MG63 (cell line): Measurements from ENCODE around the gene TUBGCP2. TPM values are rescaled to one million over a fixed set of nuclear protein-coding genes. Genes with fewer than 3 reads are reported as not detected.

Experiments
- DNase-seq: peaks from one replicate; pipeline ENCODE4 v3.0.0-alpha.2; 2020
- H3K27me3 ChIP-seq: fragments of 250-450 bp; sonication (Bioruptor Pico); 2 replicates; pipeline ENCODE4 v1.5.1; 2020; ENCODE audit warnings: mild to moderate bottlenecking, moderate library complexity
- H3K36me3 ChIP-seq: fragments of 250-450 bp; sonication (Bioruptor Pico); 2 replicates; pipeline ENCODE4 v1.5.1; 2020; ENCODE audit warnings: mild to moderate bottlenecking, moderate library complexity
- H3K4me3 ChIP-seq: fragments of 250-450 bp; sonication (Bioruptor Pico); 2 replicates; pipeline ENCODE4 v1.5.1; 2020; ENCODE audit warnings: mild to moderate bottlenecking, moderate library complexity
- H3K9me3 ChIP-seq: fragments of 250-450 bp; sonication (Bioruptor Pico); 2 replicates; pipeline ENCODE4 v1.5.1; 2020; ENCODE audit warnings: mild to moderate bottlenecking, moderate library complexity
- total RNA-seq: library from RNA; depleted of rRNA; stranded (reverse); fragments of >200 nt; shearing (Covaris generic); gene quantifications from 2 replicates; pipeline ENCODE4 v1.2.3, GENCODE V29; 2014; ENCODE audit warnings: low replicate concordance

Gene TUBGCP2
- total RNA-seq, 1 experiment from 2014 or later, result 80.8 TPM

DNA sequence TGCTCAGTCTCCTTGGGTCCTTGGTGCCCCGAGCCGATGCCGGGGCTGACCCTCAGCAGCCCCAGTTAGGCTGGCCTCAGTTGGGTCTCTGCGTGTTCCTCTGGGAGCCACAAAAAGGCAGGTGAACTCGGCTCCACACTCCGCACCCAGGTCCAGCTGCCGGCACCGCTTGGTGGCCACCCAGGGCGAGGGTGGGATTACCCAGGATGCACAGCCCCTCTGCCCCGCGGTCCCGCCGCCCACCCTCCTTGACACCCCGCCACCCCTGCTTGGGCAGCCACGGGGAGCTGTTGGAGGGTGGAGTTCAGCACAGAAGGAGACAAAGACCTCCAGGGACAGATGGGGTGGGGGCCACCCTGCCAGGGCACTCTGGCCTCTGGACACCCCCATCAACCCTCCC is 53.3 kb downstream of the TUBGCP2 start:
- no peak for DNase-seq
- H3K9me3 ChIP-seq, result no peaks in the 10 kb centered on the region

DNA sequence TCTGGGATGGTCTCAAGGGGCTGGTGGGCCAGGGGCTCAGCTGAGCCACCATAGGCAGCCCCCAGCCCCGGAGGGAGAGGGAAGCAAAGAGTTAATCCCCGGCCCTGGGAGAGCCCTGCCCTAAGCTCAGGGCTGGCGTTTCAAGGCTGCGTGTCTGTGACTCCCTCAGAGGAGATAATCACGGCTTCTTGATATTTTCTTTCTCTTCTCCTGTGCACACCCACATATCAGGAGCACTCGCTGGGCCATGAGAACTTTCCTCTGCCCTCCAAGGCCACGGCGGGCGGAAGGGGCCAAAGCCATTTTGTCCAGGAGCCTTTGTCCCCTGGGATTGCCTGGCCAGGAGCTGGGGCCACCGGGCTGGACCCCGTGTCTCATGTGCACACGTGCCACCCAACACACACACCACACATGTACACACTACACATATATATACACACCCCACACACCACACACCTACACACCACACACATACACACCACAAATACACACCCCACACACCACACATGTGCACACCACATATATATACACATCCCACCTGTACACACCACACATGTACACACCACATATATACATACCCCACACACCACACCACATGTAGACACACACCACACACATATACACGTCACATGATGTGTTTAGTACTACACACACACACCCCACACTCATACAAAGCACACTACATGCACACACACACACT is 54.1 kb downstream of the TUBGCP2 start:
- Histone ChIP-seq H3K9me3 (no peaks in the 10 kb centered on the region), H3K4me3 (no peak overlapping the region), H3K36me3 (no peaks in the 10 kb centered on the region), H3K27me3 (no peaks in the 10 kb centered on the region)
- no peak for DNase-seq

More for the DNA sequence above, 53.3 kb downstream of the TUBGCP2 start:
- Histone ChIP-seq H3K36me3 (no peaks in the 10 kb centered on the region), H3K4me3 (no peak overlapping the region), H3K27me3 (no peaks in the 10 kb centered on the region)

DNA sequence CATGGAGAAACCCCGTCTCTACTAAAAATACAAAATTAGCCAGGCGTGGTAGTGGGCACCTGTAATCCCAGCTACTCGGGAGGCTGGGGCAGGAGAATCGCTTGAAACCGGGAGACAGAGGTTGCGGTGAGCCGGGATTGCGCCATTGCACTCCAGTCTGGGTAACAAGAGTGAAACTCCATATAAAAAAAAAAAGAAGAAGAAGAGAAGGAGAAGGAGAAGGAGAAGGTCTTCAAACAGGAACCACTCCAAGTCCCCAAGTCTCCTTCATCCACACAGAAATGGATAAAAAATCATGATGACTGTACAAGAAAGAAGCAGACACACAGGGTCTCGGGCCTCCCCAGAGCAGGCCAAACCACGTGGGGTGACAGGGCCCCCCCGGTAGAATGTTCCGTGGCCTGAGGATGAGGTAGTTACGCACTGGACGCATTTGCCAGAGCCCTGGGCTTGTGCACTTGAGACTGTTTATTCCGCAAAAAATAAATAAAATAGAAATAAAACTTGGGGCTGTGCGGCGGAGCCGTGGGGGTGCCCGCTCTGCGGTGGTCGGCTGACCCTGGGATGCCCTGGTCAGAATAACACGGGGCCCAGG is 55.2 kb downstream of the TUBGCP2 start:
- H3K27me3 ChIP-seq, result no peaks in the 10 kb centered on the region
- no peak for DNase-seq
- no peaks in the 10 kb centered on the region for H3K36me3 ChIP-seq
- no peaks in the 10 kb centered on the region for H3K9me3 ChIP-seq
- no peak overlapping the region for H3K4me3 ChIP-seq

DNA sequence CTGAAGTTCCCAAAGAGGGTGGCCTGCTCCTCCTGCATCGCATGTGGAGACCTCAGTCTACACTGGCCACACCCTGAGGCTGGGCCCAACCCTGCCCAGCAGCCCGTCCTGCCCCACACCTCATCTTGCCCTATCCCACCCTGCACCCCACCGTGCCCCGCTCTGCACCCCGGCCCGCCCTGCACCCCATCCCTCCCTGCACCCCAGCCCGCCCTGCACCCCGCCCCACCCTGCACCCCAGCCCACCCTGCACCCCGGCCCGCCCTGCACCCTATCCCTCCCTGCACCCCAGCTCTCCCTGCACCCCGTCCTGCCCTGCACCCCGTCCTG is 56.5 kb downstream of the TUBGCP2 start:
- no peaks in the 10 kb centered on the region for H3K27me3 ChIP-seq

DNA sequence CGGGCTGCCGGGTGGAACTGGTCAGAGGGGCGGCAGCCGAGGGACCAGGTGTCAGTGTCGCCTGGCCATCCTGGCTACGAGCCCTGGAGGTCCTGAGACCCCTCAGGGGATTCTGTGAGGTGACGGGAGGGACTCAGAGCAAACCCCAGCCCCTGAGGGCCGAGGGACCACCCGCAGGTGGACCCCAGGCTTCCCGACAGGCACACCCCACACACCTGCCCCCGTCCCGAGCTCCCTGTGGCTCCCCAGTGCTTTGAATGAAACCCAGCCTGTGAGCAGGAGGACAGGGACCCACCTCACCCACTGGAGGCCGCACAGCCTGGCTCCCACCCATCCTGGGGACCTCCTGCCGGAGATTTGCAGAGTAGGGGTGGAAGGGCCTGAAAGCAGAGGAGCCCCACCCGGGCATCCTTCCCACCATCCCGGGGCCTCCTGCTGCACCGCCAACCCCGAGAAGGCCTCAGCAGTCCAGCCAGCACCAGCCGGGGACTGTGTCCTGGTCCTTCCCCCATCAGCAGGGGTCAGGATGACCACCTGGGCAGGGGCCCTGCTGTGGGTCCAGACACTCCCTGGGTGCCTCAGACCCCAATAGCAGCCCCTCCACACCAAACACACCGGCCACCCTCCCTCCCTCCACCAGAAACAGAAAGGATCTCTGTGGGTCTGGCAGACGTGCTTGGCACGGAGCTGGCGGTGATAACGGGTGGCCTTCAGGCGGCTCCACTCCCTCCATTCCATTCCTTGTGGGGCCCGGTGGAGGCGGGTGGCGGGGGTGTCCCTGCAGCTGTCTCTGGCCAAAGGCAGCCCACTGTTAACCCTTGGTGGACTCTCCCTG is 57.1 kb downstream of the TUBGCP2 start:
- H3K9me3 ChIP-seq, result no peaks in the 10 kb centered on the region
- no peak overlapping the region for H3K4me3 ChIP-seq
- no peak for DNase-seq
- no peaks in the 10 kb centered on the region for H3K27me3 ChIP-seq
- no peaks in the 10 kb centered on the region for H3K36me3 ChIP-seq

More for the DNA sequence above, 56.5 kb downstream of the TUBGCP2 start:
- Histone ChIP-seq H3K4me3 (no peak overlapping the region), H3K9me3 (no peaks in the 10 kb centered on the region), H3K36me3 (no peaks in the 10 kb centered on the region)
- no peak for DNase-seq

DNA sequence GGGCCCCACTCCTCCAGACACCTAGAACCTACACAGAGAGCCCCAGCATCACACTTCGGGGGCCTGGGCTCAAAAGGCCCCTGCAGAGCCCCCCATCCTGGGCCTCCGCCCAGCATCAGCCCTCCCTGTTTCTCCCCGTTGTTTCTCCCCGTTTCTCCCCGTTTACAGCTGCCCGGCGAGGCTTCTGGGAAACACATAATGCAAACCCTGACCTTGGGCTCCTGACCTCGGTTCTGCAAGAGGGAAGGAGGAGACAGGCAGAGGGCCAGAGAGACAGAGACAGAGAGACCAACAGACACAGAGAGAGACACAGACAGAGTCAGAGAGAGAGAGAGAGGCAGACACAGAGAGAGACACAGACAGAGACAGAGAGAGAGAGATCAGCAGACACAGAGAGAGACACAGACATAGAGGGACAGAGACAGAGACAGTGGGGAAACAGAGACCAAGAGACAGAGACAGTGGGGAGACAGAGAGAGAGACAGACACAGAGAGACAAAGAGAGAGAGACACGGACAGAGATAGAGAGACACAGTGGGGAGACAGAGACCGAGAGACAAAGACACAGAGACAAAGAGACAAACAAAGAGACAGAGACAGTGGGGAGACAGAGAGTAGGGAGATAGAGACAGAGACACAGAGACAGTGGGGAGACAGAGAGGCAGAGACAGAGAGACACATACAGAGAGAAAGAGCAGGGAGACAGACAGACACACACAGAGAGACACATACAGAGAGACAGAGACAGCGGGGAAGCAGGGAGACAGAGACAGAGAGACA is 58.5 kb downstream of the TUBGCP2 start:
- H3K27me3 ChIP-seq, result no peaks in the 10 kb centered on the region
- no peak overlapping the region for H3K4me3 ChIP-seq
- H3K36me3 ChIP-seq, result no peaks in the 10 kb centered on the region
- DNase-seq, result no peak
- no peaks in the 10 kb centered on the region for H3K9me3 ChIP-seq

DNA sequence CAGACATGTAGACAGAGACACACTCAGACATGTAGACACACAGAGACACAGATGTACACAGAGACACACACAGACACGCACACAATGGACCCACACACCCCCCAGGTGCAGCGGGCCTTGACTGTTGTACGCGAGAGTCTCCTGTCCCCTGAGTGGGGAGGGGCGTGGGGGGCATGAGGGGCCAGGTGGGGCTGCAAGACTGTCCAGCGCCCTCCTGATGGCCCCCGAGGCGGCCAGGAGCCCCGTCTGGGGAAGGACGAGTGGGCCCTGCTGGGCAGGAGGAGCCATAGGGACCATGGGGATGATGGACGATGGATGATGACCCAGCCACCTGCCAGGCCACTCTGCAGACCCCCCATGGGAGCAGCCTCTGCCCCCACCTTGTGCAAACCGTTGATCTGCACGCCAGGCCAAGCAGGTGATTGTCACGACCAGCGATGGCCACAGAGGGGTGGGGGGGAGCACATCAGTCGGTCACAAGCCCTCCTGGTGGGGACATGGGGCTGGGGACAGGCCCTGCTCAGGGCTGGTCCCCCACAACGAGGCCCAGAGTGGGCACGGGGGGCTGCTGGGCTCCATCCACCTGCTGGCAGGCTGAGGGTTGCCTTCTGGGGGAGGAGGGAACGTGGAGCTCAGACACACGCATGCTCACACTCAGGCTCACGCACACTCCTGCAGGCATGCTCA is 59.4 kb downstream of the TUBGCP2 start:
- no peaks in the 10 kb centered on the region for H3K27me3 ChIP-seq
- H3K4me3 ChIP-seq, result no peak overlapping the region
- no peak for DNase-seq
- no peaks in the 10 kb centered on the region for H3K36me3 ChIP-seq
- H3K9me3 ChIP-seq, result no peaks in the 10 kb centered on the region

DNA sequence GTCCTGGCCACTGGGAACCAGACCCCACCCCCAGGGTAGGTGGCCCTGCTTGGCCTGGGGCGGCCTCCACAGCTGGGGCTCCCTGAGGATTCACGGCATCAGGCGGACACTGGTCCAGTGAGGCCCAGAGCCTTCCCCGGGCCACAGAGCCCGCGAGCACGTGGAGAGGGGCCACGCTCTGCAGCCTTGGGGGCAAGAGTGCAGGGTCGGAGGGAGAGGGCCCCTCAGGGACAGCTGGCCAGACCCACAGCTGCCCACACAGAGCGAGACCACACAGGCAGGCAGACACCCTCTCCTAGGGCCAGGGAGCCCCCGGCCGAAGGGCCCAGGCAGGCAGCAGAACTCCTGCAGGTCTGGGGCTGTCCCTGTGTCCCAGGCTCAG is 60.3 kb downstream of the TUBGCP2 start:
- no peak for DNase-seq
- Histone ChIP-seq H3K9me3 (no peaks in the 10 kb centered on the region), H3K36me3 (no peaks in the 10 kb centered on the region), H3K27me3 (no peaks in the 10 kb centered on the region), H3K4me3 (no peak overlapping the region)

DNA sequence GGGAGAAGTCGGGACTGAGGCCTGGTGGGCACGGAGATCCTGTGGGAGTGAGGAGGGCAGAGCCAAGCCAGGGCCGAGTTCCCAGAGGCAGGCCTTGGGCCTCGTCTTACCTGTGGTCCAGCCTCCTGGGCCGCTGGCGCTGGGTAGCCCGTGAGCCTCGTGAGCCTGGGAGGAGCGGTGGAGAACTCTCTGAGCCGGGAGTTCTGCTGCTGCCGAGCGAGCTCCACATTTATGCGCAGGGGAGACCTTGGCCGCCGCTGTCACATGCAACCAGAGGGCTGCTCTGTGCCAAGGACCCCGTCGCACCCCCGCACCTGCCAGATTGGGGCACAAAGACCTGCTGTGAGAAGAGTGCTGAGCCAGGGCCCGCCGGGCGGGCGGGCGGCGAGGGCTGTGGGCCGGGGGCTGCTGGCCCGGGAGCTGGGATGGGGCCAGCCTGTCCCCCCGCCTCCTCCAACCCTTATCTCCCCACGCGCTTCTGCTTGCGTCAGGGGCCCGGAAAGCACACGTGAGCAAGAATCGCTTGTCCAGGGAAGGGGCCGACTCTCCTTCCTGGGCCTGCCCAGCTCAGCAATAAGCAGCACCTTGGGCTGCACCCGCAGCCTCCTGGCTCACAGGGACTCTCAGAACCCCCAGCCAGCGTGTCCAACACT is 60.9 kb downstream of the TUBGCP2 start:
- DNase-seq, result no peak
- Histone ChIP-seq H3K36me3 (no peaks in the 10 kb centered on the region), H3K27me3 (no peaks in the 10 kb centered on the region), H3K4me3 (no peak overlapping the region), H3K9me3 (no peaks in the 10 kb centered on the region)

DNA sequence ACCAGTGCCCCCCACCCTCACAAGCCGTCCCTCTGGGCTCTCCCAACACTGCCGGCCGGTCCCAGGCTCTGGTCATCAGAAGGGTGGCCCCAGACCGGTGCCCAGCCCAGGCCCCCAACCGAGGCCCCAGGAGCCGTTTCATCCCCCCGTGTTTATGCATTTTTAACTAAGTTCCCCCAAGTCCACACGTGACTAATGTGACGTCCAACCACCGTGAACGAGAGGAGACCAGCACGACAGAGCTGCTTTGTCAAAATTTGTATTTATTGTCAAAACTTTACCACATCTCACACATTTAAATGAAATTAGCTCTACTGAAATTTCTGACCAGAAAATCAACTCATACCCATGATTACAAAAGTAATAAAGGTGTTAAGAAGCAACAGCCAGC is 62.4 kb downstream of the TUBGCP2 start:
- no peaks in the 10 kb centered on the region for H3K9me3 ChIP-seq
- no peaks in the 10 kb centered on the region for H3K36me3 ChIP-seq
- no peak for DNase-seq
- no peaks in the 10 kb centered on the region for H3K27me3 ChIP-seq
- no peak overlapping the region for H3K4me3 ChIP-seq

DNA sequence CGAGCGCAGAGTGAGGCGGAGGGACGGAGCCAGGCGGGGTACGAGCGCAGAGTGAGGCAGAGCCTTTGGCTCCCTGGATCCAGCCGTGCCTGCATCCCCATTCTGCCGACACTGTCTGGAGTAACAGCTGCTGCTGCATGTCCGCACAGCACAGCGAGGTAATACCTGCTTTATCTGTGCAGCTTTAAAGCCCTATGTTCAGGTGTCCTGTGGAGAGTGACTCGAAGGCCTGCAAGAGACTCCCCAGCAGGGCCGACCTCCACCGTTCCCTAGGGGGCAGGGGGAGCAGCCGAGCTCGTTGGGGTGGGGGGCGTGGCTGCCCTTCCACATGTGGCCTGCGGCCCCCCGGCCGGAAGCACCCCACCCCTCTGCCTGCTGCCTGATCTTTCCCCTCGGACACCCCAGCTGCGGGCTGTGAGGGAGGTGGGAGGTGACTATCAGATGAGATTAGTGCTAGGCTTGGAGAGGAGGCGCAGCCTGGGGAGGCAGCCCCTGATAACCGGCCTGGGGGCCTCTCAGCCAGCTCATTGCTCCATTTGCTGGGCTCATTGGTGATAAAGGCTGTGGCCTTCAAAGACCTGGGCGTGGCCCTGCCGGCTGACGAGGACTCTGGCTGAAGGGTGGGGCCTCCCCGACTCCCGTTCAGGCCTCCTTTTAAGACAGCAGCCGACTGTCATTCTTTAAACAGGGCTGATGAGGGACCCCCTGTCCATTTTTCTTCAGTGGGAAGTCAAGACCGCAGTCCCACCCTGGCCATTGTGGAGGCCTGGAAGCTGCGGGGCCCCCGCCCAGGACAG is 63.0 kb downstream of the TUBGCP2 start:
- DNase-seq, result no peak
- Histone ChIP-seq H3K36me3 (no peaks in the 10 kb centered on the region), H3K27me3 (no peaks in the 10 kb centered on the region), H3K9me3 (no peaks in the 10 kb centered on the region), H3K4me3 (no peak overlapping the region)

DNA sequence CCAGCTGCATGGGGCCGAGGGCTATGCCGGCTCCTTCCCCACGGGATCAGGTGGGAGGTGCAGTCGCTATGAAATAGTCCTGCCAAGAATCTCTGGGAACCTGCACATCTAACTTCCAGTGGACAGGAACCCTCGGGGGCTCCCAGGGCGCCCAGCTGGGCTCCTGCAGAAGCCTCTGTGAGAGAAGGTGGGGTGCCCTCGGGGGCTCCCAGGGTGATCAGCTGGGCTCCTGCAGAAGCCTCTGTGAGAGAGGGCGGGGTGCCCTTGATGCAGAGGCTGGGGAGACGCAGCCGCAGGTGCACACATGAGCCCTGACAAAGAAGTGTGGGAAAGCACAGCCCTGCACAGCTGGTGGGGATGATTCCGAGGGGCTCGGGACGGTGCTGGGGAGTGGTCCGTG is 65.1 kb downstream of the TUBGCP2 start:
- DNase-seq, result no peak
- H3K9me3 ChIP-seq, result no peaks in the 10 kb centered on the region
- H3K36me3 ChIP-seq, result no peaks in the 10 kb centered on the region
- H3K4me3 ChIP-seq, result no peak overlapping the region
- no peaks in the 10 kb centered on the region for H3K27me3 ChIP-seq

DNA sequence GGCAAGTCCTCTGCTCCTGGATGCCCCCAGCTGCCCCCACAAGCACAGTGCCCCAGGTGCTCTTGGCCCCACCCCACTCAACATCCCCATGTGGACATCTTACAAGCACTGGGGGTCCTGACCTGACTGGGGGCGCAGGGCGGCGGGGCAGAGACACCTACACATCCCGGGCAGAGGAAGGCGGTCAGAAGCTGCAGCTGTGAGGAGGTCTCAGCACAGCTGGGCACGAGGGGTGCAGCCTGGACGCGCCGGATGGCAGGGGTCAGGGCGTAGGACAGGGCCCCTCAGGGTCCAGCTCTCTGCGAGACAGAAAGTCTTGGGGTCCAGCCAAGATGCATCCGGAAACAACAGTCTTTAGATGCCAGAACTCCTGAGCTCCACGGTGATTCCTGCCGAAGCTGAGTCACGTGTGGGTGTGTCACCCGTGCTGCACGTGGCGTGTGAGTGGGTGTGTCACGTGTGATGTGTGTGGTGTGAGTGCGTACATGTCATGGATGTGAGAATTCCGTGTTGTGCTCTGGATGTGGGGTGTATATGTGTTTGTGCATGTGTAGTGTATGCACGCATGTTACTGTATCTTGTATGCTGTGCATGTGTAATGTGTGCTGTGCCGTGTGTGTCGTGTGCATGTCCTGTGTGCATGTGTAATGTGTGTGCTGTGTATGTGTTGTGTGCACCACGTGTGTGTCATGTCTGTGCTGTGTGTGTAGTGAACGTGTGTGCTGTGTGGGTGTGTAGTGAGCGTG is 65.9 kb downstream of the TUBGCP2 start:
- DNase-seq, result peak; percentile 28
- Histone ChIP-seq H3K9me3 (no peaks in the 10 kb centered on the region), H3K36me3 (no peaks in the 10 kb centered on the region), H3K27me3 (no peaks in the 10 kb centered on the region; the same call in 1 of the 2 replicates), H3K4me3 (no peak overlapping the region)

DNA sequence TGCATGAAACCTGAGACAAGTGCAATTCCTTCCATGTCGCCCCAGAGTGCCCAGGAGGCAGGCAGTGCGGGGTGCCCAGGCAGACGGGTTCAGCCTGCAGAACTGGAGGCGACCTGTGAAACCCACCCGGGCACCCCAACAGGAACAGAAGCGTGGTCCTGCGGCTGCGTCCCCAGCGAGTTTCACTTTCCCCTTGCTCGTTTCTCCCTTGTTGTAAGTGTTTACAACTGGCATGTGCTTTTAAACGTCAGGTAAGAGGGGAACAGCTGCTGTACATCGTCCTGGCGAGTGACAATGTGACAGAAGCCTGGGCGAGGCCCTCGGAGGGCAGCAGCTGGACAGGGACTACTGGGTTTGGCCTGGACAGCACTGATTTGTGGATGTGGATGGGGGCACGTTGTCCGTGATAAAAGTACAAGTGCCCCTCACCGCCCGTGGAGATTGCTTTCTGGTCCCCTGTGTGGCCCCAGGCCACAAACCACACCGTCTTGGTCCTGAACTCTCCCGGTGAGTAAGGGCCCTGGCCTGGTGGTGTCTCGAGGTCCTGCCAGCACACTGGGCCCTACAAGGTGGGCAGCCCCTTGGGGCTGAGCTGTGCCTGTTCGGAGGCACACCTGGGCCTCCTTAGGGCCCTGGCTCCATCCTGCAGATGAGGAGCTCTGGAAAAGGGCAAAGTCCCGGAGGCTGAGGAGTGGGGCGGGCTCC is 67.0 kb downstream of the TUBGCP2 start:
- H3K36me3 ChIP-seq, result no peaks in the 10 kb centered on the region
- H3K27me3 ChIP-seq, result peaks cover 11% of the 10 kb centered on the region
- H3K9me3 ChIP-seq, result no peaks in the 10 kb centered on the region
- DNase-seq, result no peak
- H3K4me3 ChIP-seq, result no peak overlapping the region
